ENCODE results near the gene CCNE1. TPM values are rescaled to one million over a fixed set of nuclear protein-coding genes. Genes with fewer than 3 reads are reported as not detected.
A peak's percentile ranks its signal among the peaks of the same experiment; 100 is the strongest.

The CCNE1 gene
- total RNA-seq, 2 experiments from 2014 or later = 24.5 to 25.7 TPM

GRCh38 chr19:29858621-29859020 is 46.8 kb downstream of the CCNE1 start:
- no peak for ATAC-seq
- H3K27ac Mint-ChIP-seq = no peak overlapping the region
- H3K4me3 Mint-ChIP-seq = no peak overlapping the region
- ChIA-PET POLR2A (interaction anchor here (0.8 kb wide), 1 partner anchor 15 kb away, joined by 3 read pairs; no protein-coding TSS in a partner anchor), CTCF (interaction anchor here (0.7 to 3.3 kb wide), 20 partner anchors 10 to 130 kb away, joined by 3 to 35 read pairs (median 6); no protein-coding TSS in a partner anchor)
- peaks cover 3% of the 10 kb centered on the region for H3K27me3 Mint-ChIP-seq
- no peaks in the 10 kb centered on the region for H3K9me3 Mint-ChIP-seq
- H3K36me3 Mint-ChIP-seq (ENCODE audit: low read depth) = no peaks in the 10 kb centered on the region
- intact Hi-C loops (cut with micrococcal nuclease) = no loop called here
- H3K4me1 Mint-ChIP-seq (ENCODE audit: low read depth) = peaks cover 2% of the 10 kb centered on the region
- no peak for DNase-seq
- no peak for TF ChIP-seq CTCF (IDR thresholded peaks at IDR 0.05)

- Mint-ChIP-seq H3K4me1 (ENCODE audit: low read depth) (peaks cover 2% of the 10 kb centered on the region), H3K27me3 (peaks cover 3% of the 10 kb centered on the region), H3K4me3 (no peak overlapping the region), H3K27ac (no peak overlapping the region), H3K36me3 (ENCODE audit: low read depth) (no peaks in the 10 kb centered on the region), H3K9me3 (no peaks in the 10 kb centered on the region)
- ChIA-PET CTCF (interaction anchor here (1.0 to 1.4 kb wide), 3 partner anchors 12 to 130 kb away, joined by 3 to 5 read pairs (median 4); no protein-coding TSS in a partner anchor), POLR2A (no interaction called here)
- intact Hi-C loops (cut with micrococcal nuclease) = no loop called here
- DNase-seq (no peak), ATAC-seq (peak; percentile 51)
- no peak for TF ChIP-seq CTCF (IDR thresholded peaks at IDR 0.05)
These were observed 48.7 kb downstream of the CCNE1 start for GRCh38 chr19:29860492-29860891.

- DNase-seq (no peak), ATAC-seq (no peak)
- no peak overlapping the region for H3K27ac Mint-ChIP-seq
- H3K4me3 Mint-ChIP-seq = no peak overlapping the region
- H3K9me3 Mint-ChIP-seq = peaks cover under 1% of the 10 kb centered on the region
- H3K36me3 Mint-ChIP-seq (ENCODE audit: low read depth) = no peaks in the 10 kb centered on the region
- peaks cover 3% of the 10 kb centered on the region for H3K27me3 Mint-ChIP-seq
- POLR2A ChIA-PET = no interaction called here
- CTCF ChIA-PET = interaction anchor here (1.3 to 1.4 kb wide), 2 partner anchors 13 to 131 kb away, joined by 4 to 5 read pairs; no protein-coding TSS in a partner anchor
- TF ChIP-seq CTCF (IDR thresholded peaks at IDR 0.05) = no peak
- intact Hi-C loops (cut with micrococcal nuclease) = no loop called here
- H3K4me1 Mint-ChIP-seq (ENCODE audit: low read depth) = peaks cover 2% of the 10 kb centered on the region
These were observed 49.8 kb downstream of the CCNE1 start for GRCh38 chr19:29861574-29861973.

- ChIA-PET CTCF (interaction anchor here (0.7 to 1.7 kb wide), 3 partner anchors 9 to 106 kb away, joined by 3 to 4 read pairs (median 3); no protein-coding TSS in a partner anchor), POLR2A (no interaction called here)
- no peak overlapping the region for H3K27ac Mint-ChIP-seq
- H3K9me3 Mint-ChIP-seq = peaks cover 8% of the 10 kb centered on the region
- ATAC-seq = no peak
- H3K27me3 Mint-ChIP-seq = peaks cover 1% of the 10 kb centered on the region
- TF ChIP-seq CTCF (IDR thresholded peaks at IDR 0.05) = no peak
- intact Hi-C loops (cut with micrococcal nuclease) = no loop called here
- H3K4me3 Mint-ChIP-seq = no peak overlapping the region
- no peaks in the 10 kb centered on the region for H3K4me1 Mint-ChIP-seq (ENCODE audit: low read depth)
- no peak for DNase-seq
- H3K36me3 Mint-ChIP-seq (ENCODE audit: low read depth) = peaks cover 2% of the 10 kb centered on the region
These were observed 54.2 kb downstream of the CCNE1 start for GRCh38 chr19:29866011-29866410.

- peaks cover 2% of the 10 kb centered on the region for H3K36me3 Mint-ChIP-seq (ENCODE audit: low read depth)
These were observed 56.2 kb downstream of the CCNE1 start for GRCh38 chr19:29867984-29868383.

More at GRCh38 chr19:29867984-29868383, 56.2 kb downstream of the CCNE1 start:
- ATAC-seq (no peak), DNase-seq (no peak)
- CTCF ChIA-PET = interaction anchor here (1.0 to 2.0 kb wide), 5 partner anchors 10 to 152 kb away, joined by 3 to 11 read pairs (median 6); no protein-coding TSS in a partner anchor
- Mint-ChIP-seq H3K4me1 (ENCODE audit: low read depth) (peaks cover 7% of the 10 kb centered on the region), H3K9me3 (peaks cover 8% of the 10 kb centered on the region), H3K27ac (no peak overlapping the region), H3K4me3 (no peak overlapping the region), H3K27me3 (peaks cover 11% of the 10 kb centered on the region)
- intact Hi-C loops (cut with micrococcal nuclease) = no loop called here
- TF ChIP-seq CTCF (IDR thresholded peaks at IDR 0.05) = no peak
- POLR2A ChIA-PET = interaction anchor here (1.2 kb wide), 1 partner anchor 125 kb away, joined by 3 read pairs; no protein-coding TSS in a partner anchor

All from activated CD8-positive, alpha-beta T cell treated with anti-CD3 and anti-CD28 coated beads for 36 hours (primary cell).